SK-N-SH (cell line): ENCODE measurements around the gene ZNF516. TPM values are rescaled to one million over a fixed set of nuclear protein-coding genes. Genes with fewer than 3 reads are reported as not detected.

Experiments used
- CTCF ChIA-PET: fragments of 300-600, 350-600 bp; formaldehyde crosslinking; extraction: SDS; loops from one replicate; lab custom pipeline; 2021; lab: Yijun Ruan, JAX
- POLR2A ChIA-PET: fragments of 350-600 bp; sonication (Branson Sonifier 250); formaldehyde crosslinking; extraction: SDS; loops from one replicate; lab custom pipeline; 2020; ENCODE audit warnings: antibody characterized with exemption, inconsistent platforms; lab: Yijun Ruan, JAX
- DNase-seq: peaks from one replicate; pipeline ENCODE4 v3.0.0; 2012
- H2AFZ ChIP-seq: fragments of 200-600 bp; sonication (generic); 2 replicates; pipeline ENCODE4 v1.8.1; 2016; ENCODE audit warnings: antibody characterized with exemption, mild to moderate bottlenecking, low read depth
- H3F3A ChIP-seq: fragments of 200-600 bp; sonication (generic); replicated peaks from 2 replicates; pipeline ENCODE3; 2016; ENCODE audit warnings: antibody characterized with exemption, mild to moderate bottlenecking; ENCODE audit not compliant: insufficient read depth
- H3K27ac ChIP-seq, 2 experiments: fragments of 200-500 bp in 1 of 2; fragments of 200-600 bp in 1 of 2; sonication (Bioruptor generic) in 1 of 2; sonication (generic), shearing (Covaris generic) in 1 of 2; 2 replicates each; pipeline versions ENCODE4 v1.5.1 to v1.6.1; 2014 to 2016; ENCODE audit warnings: low read depth in 2 of 2, inconsistent platforms in 1 of 2, low read length in 1 of 2, mild to moderate bottlenecking in 1 of 2, mixed read lengths in 1 of 2
- H3K27me3 ChIP-seq: fragments of 200-600 bp; sonication (generic), shearing (Covaris generic); 2 replicates; pipeline ENCODE4 v1.6.1; 2016; ENCODE audit warnings: mixed run types; ENCODE audit not compliant: insufficient read depth
- H3K36me3 ChIP-seq, 2 experiments: fragments of 200-500 bp in 1 of 2; fragments of 200-600 bp in 1 of 2; sonication (Bioruptor generic) in 1 of 2; sonication (generic) in 1 of 2; replicated peaks in 1 of 2; 2 replicates each; pipeline versions ENCODE3 to v1.5.1; 2014 to 2016; ENCODE audit warnings: low read length in 1 of 2, mild to moderate bottlenecking in 1 of 2; ENCODE audit not compliant: insufficient read depth in 2 of 2, control insufficient read depth in 1 of 2
- H3K4me1 ChIP-seq, 2 experiments: fragments of 200-500 bp in 1 of 2; fragments of 200-600 bp in 1 of 2; sonication (Bioruptor generic) in 1 of 2; sonication (generic), shearing (Covaris generic) in 1 of 2; 2 replicates each; pipeline versions ENCODE4 v1.5.1 to v1.6.1; 2014 to 2016; ENCODE audit warnings: low read depth in 1 of 2, low read length in 1 of 2, mixed run types in 1 of 2; ENCODE audit not compliant: insufficient read depth in 2 of 2, control insufficient read depth in 1 of 2
- H3K4me2 ChIP-seq: fragments of 200-600 bp; sonication (generic), shearing (Covaris generic); 2 replicates; pipeline ENCODE4 v1.6.1; 2017; ENCODE audit warnings: mixed run types
- H3K4me3 ChIP-seq, 2 experiments: fragments of 200-500 bp in 1 of 2; fragments of 200-600 bp in 1 of 2; sonication (Bioruptor generic) in 1 of 2; sonication (generic), shearing (Covaris generic) in 1 of 2; 2 replicates each; pipeline versions ENCODE4 v1.5.1 to v1.8.1; 2014 to 2016; ENCODE audit warnings: low read depth in 2 of 2, inconsistent platforms in 1 of 2, low read length in 1 of 2, mild to moderate bottlenecking in 1 of 2, mixed read lengths in 1 of 2, moderate library complexity in 1 of 2
- H3K79me2 ChIP-seq: fragments of 200-600 bp; sonication (generic); 2 replicates; pipeline ENCODE4 v1.8.1; 2017; ENCODE audit warnings: mild to moderate bottlenecking; ENCODE audit not compliant: insufficient read depth
- H3K9ac ChIP-seq: fragments of 200-600 bp; sonication (generic); 2 replicates; pipeline ENCODE4 v1.6.1; 2017; ENCODE audit warnings: mixed run types
- H3K9me2 ChIP-seq: fragments of 200-600 bp; sonication (generic); 2 replicates; pipeline ENCODE4 v1.6.1; 2017; ENCODE audit warnings: mixed run types
- H3K9me3 ChIP-seq: fragments of 200-600 bp; sonication (generic); 2 replicates; pipeline ENCODE4 v1.6.1; 2017; ENCODE audit warnings: mixed run types, mild to moderate bottlenecking, moderate library complexity
- H4K20me1 ChIP-seq: fragments of 200-600 bp; sonication (generic); 2 replicates; pipeline ENCODE4 v1.6.1; 2017; ENCODE audit warnings: mild to moderate bottlenecking, mixed run types; ENCODE audit not compliant: insufficient read depth
- JUND ChIP-seq: IDR thresholded peaks from 2 replicates; pipeline ENCODE4 v1.4.0; 2012
- MEF2A ChIP-seq: IDR thresholded peaks from 2 replicates; pipeline ENCODE4 v1.4.0; 2012; ENCODE audit warnings: low read depth, borderline replicate concordance
- MXI1 ChIP-seq: IDR thresholded peaks from 2 replicates; pipeline ENCODE4 v1.6.1; 2012; ENCODE audit warnings: mild to moderate bottlenecking, low read depth, low read length, improper control_type of control experiment
- NRF1 ChIP-seq: IDR thresholded peaks from 2 replicates; pipeline ENCODE4 v1.6.1; 2012; ENCODE audit warnings: low read depth, mild to moderate bottlenecking, low read length
- RAD21 ChIP-seq: IDR thresholded peaks from 2 replicates; pipeline ENCODE4 v1.6.1; 2012; ENCODE audit warnings: mild to moderate bottlenecking, low read length
- RFX5 ChIP-seq: IDR thresholded peaks from 2 replicates; pipeline ENCODE4 v1.6.1; 2012; ENCODE audit warnings: mild to moderate bottlenecking, improper control_type of control experiment, low read length
- RXRA ChIP-seq: IDR thresholded peaks from 2 replicates; pipeline ENCODE4 v1.4.0; 2012; ENCODE audit warnings: low read depth, mild to moderate bottlenecking, borderline replicate concordance
- SMC3 ChIP-seq: IDR thresholded peaks from 2 replicates; pipeline ENCODE4 v1.6.1; 2012; ENCODE audit warnings: low read depth, low read length, improper control_type of control experiment
- TAF1 ChIP-seq: IDR thresholded peaks from 2 replicates; pipeline ENCODE4 v1.6.1; 2012; ENCODE audit warnings: low read depth, mild to moderate bottlenecking, low read length, moderate library complexity, borderline replicate concordance
- TCF12 ChIP-seq: IDR thresholded peaks from 2 replicates; pipeline ENCODE4 v1.4.0; 2012
- TEAD4 ChIP-seq: IDR thresholded peaks from 2 replicates; pipeline ENCODE4 v1.4.0; 2012; ENCODE audit warnings: mild to moderate bottlenecking, borderline replicate concordance; ENCODE audit not compliant: insufficient read depth
- WGBS: methylation state at CpG from one replicate; pipeline ENCODE4 v1.1.6; 2017; ENCODE audit warnings: low lambda C conversion rate; 5-methylcytosine and 5-hydroxymethylcytosine counted together
- polyA plus RNA-seq, 3 experiments: library from polyadenylated mRNA; depleted of rRNA; stranded (reverse); fragments of >200 nt; gene quantifications; 2 replicates each; pipeline ENCODE4 v1.2.3, GENCODE V29; 2012
- TF ChIP-seq, protein P1 (sequence below): fragments of 150-350 bp; IDR thresholded peaks from 2 replicates; pipeline ENCODE4 v1.6.1; 2017; ENCODE audit warnings: antibody characterized with exemption, low read length, low read depth, borderline replicate concordance
- TF ChIP-seq, protein P2 (sequence below): IDR thresholded peaks from 2 replicates; pipeline ENCODE4 v1.4.0; 2012; ENCODE audit warnings: low read depth
- TF ChIP-seq, protein P3 (sequence below): fragments of 200-600 bp; sonication (generic); IDR thresholded peaks from 2 replicates; pipeline ENCODE4 v1.6.1; 2017; ENCODE audit warnings: antibody characterized with exemption, mild to moderate bottlenecking, moderate library complexity
- TF ChIP-seq, protein P4 (sequence below): IDR thresholded peaks from 2 replicates; pipeline ENCODE4; 2012
- TF ChIP-seq, protein P5 (sequence below): IDR thresholded peaks from 2 replicates; pipeline ENCODE4 v1.4.0; 2012; ENCODE audit warnings: low read depth, borderline replicate concordance

Gene ZNF516
- polyA plus RNA-seq, 1 of the 3 experiments (the other 2 are of a cell fraction) = 4.4 TPM

DNA sequence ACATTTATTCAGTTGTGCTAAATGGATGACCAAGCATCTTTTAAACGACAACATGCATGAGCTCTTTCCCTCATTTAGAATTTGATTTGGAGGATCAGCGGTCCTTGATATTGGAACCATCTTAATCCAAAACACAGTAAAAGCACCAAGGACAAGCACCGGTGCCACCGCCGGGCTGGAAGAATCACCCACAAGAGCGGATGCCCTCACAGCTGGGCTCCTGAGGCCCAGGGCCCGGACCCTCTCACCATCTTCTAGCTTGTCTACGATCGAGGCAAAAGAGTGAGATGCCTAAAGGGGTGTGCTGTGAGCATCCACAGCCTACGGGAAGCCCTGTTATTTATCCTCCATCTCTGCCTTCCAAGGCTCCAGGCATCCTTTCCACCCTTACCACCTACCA is 129.5 kb downstream of the ZNF516 start (continued):
- TF ChIP-seq TAF1 = no peak
- TF ChIP-seq RAD21 = no peak
- no peak for TF ChIP-seq RFX5
- TF ChIP-seq, all 33 proteins: peak for 0

DNA sequence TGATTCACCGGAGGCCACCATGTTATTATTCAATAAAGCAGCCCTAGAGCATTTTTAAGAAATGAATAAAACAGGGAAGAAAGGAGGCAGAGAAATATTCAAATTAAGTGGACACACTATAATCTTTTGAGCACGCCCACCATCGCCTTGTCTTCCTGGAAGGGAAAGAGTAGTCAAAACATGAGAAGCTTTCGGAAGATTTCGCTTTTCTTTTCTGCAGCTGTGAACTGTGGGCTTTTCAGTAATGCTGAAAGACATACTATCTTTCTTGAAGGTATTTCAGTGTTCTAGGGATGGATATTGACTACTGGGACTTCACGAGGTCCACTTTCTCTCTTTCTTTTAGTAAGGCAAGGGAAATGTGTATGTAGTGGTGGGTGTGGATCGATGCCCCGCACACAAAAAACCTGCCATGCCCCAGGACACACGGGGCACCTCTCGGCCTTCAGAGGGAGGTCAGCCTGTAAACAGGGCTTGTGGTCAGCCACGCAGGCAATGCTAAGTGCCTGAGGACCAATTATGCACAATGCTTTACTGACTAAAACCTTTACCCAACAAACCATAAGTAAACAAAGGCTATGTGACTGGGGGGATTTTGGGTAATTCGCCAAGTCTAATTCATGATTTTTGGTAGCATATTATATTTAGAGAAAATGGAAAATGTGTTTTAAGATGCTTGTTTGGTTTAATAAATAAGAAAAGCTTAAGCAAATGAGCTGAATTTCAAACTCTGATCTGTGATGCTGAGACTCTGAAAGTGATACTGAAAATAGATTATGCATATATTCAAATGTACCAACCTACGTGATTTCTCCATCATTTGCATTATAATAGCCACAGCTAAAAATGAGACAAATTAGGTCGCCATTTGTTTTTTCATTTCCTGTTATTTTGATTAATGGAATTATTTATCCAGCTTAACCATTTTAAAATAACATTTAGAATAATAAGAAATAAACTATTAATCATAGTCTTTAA is 130.5 kb downstream of the ZNF516 start:
- Histone ChIP-seq H3F3A (no peaks in the 10 kb centered on the region), H3K27me3 (no peaks in the 10 kb centered on the region), H3K79me2 (no peaks in the 10 kb centered on the region), H3K9me2 (no peaks in the 10 kb centered on the region), H3K9ac (no peak overlapping the region), H3K9me3 (no peaks in the 10 kb centered on the region), H3K4me2 (no peak overlapping the region), H3K4me1 (no peaks in the 10 kb centered on the region), H4K20me1 (no peaks in the 10 kb centered on the region), H3K4me3 (no peak overlapping the region), H2AFZ (no peak overlapping the region), H3K36me3 (peaks cover 0 to 4% of the 10 kb centered on the region in 2 experiments), H3K27ac (no peak overlapping the region)
- ChIA-PET POLR2A (no interaction called here), CTCF (interaction anchor here (0.9 to 1.1 kb wide), 2 partner anchors 16 to 345 kb away, joined by 3 read pairs; no protein-coding TSS in a partner anchor)
- 71% methylated on average over 14 of the region's 14 CpGs for WGBS
- TF ChIP-seq, protein P1, sequence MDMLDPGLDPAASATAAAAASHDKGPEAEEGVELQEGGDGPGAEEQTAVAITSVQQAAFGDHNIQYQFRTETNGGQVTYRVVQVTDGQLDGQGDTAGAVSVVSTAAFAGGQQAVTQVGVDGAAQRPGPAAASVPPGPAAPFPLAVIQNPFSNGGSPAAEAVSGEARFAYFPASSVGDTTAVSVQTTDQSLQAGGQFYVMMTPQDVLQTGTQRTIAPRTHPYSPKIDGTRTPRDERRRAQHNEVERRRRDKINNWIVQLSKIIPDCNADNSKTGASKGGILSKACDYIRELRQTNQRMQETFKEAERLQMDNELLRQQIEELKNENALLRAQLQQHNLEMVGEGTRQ = no peak
- TF ChIP-seq, protein P2, sequence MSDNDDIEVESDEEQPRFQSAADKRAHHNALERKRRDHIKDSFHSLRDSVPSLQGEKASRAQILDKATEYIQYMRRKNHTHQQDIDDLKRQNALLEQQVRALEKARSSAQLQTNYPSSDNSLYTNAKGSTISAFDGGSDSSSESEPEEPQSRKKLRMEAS = no peak
- TF ChIP-seq SMC3 (no peak), RFX5 (no peak)
- no peak for DNase-seq

DNA sequence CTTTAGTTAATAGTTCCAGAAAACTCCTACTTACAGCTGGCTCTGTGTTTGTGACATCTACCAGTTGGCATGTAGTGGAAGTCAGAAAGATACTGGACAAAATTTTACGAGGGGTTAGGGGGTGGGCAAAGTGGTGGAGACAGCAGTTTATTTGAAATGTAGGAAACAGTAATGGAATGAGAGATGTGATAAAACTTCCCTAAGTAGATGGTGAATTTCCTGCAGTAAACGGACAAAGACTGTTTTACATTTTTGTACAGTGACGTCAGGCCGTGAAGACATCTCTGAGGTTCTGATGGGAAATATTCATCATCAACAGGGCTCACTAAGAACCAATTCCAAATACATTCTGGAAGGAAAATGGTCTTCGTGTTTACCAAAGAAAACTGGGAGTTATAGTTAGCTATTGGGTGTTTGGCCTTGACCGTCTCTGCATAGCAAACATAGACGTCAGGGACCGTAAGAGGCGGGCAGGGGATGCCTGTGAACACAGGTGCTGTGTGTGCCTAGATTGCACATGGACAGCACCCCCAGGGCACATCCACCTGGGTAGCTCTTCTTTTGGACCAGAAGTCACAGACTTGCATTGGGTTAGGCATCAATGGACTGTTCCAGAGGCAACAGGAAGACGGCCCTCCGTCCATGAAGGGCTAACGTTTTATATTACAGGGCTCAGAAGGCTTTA is 131.5 kb downstream of the ZNF516 start:
- no peaks in the 10 kb centered on the region for H3F3A ChIP-seq
- TF ChIP-seq MXI1 = no peak
- no peak for TF ChIP-seq TAF1
- TF ChIP-seq, protein P3, sequence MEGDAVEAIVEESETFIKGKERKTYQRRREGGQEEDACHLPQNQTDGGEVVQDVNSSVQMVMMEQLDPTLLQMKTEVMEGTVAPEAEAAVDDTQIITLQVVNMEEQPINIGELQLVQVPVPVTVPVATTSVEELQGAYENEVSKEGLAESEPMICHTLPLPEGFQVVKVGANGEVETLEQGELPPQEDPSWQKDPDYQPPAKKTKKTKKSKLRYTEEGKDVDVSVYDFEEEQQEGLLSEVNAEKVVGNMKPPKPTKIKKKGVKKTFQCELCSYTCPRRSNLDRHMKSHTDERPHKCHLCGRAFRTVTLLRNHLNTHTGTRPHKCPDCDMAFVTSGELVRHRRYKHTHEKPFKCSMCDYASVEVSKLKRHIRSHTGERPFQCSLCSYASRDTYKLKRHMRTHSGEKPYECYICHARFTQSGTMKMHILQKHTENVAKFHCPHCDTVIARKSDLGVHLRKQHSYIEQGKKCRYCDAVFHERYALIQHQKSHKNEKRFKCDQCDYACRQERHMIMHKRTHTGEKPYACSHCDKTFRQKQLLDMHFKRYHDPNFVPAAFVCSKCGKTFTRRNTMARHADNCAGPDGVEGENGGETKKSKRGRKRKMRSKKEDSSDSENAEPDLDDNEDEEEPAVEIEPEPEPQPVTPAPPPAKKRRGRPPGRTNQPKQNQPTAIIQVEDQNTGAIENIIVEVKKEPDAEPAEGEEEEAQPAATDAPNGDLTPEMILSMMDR = no peak
- no peak for TF ChIP-seq RXRA
- TF ChIP-seq NRF1 = no peak
- no peak for TF ChIP-seq TEAD4
- TF ChIP-seq, protein P2 = no peak
- TF ChIP-seq, protein P4, sequence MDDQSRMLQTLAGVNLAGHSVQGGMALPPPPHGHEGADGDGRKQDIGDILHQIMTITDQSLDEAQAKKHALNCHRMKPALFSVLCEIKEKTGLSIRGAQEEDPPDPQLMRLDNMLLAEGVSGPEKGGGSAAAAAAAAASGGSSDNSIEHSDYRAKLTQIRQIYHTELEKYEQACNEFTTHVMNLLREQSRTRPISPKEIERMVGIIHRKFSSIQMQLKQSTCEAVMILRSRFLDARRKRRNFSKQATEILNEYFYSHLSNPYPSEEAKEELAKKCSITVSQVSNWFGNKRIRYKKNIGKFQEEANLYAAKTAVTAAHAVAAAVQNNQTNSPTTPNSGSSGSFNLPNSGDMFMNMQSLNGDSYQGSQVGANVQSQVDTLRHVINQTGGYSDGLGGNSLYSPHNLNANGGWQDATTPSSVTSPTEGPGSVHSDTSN = no peak
- TF ChIP-seq, protein P5, sequence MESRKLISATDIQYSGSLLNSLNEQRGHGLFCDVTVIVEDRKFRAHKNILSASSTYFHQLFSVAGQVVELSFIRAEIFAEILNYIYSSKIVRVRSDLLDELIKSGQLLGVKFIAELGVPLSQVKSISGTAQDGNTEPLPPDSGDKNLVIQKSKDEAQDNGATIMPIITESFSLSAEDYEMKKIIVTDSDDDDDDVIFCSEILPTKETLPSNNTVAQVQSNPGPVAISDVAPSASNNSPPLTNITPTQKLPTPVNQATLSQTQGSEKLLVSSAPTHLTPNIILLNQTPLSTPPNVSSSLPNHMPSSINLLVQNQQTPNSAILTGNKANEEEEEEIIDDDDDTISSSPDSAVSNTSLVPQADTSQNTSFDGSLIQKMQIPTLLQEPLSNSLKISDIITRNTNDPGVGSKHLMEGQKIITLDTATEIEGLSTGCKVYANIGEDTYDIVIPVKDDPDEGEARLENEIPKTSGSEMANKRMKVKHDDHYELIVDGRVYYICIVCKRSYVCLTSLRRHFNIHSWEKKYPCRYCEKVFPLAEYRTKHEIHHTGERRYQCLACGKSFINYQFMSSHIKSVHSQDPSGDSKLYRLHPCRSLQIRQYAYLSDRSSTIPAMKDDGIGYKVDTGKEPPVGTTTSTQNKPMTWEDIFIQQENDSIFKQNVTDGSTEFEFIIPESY = no peak
- TF ChIP-seq MEF2A = no peak
- no peak for TF ChIP-seq JUND
- TF ChIP-seq TCF12 = no peak
- TF ChIP-seq, all 33 proteins: peak for 0
- no peaks in the 10 kb centered on the region for H3K27me3 ChIP-seq
- H3K27ac ChIP-seq = peak overlapping the region in 1 of 2 experiments; percentile 8; a peak in 1 of 4 replicates
- no peaks in the 10 kb centered on the region for H3K9me3 ChIP-seq
- no peak overlapping the region for H3K9ac ChIP-seq
- no peaks in the 10 kb centered on the region for H3K9me2 ChIP-seq
- no peak overlapping the region for H2AFZ ChIP-seq
- H4K20me1 ChIP-seq = no peaks in the 10 kb centered on the region
- H3K36me3 ChIP-seq = no peaks in the 10 kb centered on the region
- no peak for DNase-seq
- 74% methylated on average over 12 of the region's 12 CpGs for WGBS
- H3K4me3 ChIP-seq = no peak overlapping the region
- CTCF ChIA-PET = interaction anchor here (0.9 to 1.1 kb wide), 3 partner anchors 8 to 346 kb away, joined by 3 read pairs; no protein-coding TSS in a partner anchor
- POLR2A ChIA-PET = no interaction called here
- H3K4me1 ChIP-seq = no peaks in the 10 kb centered on the region
- H3K79me2 ChIP-seq = no peaks in the 10 kb centered on the region
- H3K4me2 ChIP-seq = no peak overlapping the region
